Activated T-cell treated with anti-CD3 and anti-CD28 coated beads for 4 hours (primary cell): ENCODE results near the gene EEF1AKMT2.
"Not testable (repeated sequence)": the region's sequence is repeated elsewhere in the genome, so short reads cannot be mapped to it uniquely, and the experiment has no call there.

Source experiments
- DNase-seq: peaks from one replicate; pipeline ENCODE4 v3.0.0-alpha.2; 2020

Gene EEF1AKMT2

DNA sequence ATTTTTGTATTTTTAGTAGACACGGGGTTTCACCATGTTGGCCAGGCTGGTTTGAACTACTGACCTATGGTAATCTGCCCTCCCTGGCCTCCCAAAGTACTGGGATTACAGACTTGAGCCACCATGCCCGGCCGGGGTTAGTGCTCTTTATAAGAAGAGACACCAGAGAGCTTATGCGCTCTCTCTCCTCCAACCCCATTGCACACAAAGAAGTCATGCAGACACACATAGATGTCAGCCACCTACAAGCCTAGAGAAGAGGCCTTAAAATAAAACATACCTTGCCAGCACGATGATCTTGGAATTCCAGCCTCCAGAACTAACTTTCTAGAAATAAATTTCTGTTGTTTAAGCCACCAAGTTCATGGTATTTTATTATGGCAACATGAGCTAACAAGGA, 37.5 kb downstream of the EEF1AKMT2 start:
- no peak for DNase-seq

DNA sequence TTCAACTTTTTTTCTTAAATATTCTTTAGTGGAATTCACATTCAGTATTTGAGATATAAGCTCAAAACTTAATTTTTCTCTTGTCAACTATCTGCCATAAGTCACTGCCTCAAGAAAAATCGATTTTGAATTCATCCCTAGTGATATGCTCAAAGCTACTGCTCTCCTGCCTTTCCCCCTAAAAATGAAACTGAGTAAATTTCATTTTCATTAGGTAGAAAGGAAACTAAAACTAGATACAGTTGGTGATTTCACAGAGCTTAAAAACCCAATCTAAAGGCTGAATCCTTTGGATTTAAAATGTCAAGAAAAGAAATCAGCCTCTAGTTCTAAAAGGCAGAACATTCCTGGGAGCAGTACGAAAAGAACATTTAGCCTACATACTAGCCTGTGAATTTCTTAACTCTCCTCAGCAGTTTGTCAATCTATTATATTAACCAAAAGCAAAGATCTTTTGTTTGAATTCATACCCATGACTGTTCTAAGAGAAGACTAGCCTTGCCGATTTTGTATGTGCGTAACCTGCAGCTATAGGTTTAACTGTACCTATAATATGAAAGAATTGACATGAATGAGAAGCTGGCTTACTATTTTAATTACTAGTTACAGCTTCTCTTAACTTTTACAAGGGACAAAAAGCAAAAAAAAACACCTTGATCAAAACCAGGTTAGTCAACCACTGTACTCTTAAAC, 42.6 kb downstream of the EEF1AKMT2 start:
- DNase-seq = no peak

DNA sequence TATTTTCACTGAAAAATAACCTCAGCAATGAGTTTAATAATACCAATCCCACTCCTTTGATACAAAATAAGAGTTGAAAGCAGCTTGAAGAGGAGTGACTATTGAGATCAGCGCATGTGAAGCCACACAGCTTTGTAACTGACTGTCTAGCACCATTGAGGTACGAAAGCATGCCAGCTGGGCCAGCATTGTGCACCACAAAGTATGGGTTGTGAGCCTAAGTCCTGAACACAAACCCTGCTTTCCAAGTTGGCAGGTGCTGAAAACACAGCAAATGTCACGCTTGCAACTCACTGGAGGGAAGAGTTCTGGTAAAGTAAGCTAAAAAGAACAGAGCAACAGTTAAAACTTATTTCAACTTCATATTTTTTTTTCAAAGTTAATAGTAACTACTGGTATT, 43.5 kb downstream of the EEF1AKMT2 start:
- DNase-seq = no peak

DNA sequence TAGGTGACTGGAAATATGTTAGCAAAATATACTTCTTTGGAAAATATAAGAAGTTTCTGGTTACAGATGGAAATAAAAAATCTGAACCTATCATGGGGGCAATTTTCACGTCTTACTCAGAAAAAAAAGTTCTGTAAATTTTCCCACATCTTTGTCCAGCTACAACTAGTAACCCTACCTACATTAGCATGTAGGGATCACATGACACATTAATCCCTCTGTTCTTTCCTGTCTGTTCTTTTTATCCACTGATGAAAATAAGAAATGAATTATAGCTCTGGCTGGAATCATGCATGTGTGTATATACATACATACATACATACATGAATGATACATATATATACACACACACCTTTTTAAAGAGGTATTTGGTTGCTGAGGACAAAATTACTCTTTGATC, 43.9 kb downstream of the EEF1AKMT2 start:
- no peak for DNase-seq

DNA sequence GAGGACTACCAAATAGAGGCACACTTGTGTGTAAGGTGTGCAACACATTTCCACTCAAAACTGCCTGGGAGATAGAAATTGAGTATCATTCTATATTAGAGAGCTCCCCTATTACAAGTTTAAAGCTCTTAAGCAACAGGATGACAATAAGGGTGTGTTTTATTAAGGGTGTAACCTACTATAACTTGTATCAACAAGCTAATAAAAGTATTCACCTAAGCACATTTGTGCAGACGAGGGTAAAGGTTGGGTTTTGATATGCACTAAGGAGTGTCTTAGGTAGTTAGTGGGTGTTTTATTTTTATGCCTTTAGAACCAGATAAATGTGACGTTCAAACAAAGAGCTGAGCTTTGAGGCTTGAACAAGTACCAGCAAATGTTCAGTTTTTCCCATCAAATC, 44.7 kb downstream of the EEF1AKMT2 start:
- DNase-seq = no peak

DNA sequence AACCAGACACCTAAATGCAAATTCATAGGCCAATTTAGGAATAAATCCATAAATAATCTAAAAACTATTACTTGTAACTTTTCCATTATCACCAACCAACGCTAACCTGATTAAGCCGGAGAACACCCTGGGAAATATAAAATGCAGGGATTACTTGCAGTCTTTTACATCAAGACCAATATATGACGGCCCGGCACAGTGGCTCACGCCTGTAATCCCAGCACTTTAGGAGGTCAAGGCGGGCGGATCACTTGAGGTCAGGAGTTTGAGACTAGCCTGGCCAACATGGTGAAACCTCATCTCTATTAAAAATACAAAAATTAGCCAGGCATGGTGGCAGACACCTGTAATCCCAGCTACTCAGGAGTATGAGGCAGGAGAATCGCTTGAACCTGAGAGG, 45.2 kb downstream of the EEF1AKMT2 start:
- DNase-seq = not testable (repeated sequence)

DNA sequence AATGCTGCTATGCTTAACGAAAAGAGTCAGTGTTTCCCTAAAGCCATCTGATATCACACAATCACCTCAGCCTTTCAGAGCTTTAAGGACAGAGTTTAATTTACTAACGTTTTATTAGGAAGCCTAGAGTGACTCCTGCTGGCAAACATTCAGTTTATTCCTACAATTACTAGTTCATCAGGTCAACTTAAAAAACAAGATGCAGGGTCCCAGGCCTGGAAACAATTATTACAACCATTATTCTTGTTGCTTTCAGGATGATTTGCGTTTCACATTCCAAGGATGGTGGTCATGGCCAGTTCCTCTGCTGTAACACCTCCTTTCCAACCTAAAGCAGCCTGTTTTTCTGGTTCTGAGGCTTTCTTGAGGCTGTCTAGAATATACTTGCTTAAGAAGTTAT, 46.0 kb downstream of the EEF1AKMT2 start:
- DNase-seq = no peak

DNA sequence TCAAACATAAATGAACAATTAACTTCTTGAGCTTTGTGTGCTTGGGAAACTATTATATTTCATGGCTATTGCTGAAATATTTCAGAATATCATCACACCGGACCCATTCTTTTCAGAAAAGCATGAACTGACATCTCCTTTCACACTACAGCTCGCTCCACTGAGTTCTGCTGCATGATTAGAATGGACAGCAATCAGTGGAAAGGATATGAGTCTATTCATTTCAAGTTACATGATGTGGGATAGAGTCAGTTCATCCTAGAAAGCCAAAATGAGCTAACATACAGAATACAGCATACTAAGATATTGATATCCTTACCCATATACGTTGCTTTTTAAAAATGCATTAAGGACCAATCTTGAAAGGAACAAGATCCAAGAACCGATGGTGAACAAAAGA, 46.4 kb downstream of the EEF1AKMT2 start:
- DNase-seq = no peak

DNA sequence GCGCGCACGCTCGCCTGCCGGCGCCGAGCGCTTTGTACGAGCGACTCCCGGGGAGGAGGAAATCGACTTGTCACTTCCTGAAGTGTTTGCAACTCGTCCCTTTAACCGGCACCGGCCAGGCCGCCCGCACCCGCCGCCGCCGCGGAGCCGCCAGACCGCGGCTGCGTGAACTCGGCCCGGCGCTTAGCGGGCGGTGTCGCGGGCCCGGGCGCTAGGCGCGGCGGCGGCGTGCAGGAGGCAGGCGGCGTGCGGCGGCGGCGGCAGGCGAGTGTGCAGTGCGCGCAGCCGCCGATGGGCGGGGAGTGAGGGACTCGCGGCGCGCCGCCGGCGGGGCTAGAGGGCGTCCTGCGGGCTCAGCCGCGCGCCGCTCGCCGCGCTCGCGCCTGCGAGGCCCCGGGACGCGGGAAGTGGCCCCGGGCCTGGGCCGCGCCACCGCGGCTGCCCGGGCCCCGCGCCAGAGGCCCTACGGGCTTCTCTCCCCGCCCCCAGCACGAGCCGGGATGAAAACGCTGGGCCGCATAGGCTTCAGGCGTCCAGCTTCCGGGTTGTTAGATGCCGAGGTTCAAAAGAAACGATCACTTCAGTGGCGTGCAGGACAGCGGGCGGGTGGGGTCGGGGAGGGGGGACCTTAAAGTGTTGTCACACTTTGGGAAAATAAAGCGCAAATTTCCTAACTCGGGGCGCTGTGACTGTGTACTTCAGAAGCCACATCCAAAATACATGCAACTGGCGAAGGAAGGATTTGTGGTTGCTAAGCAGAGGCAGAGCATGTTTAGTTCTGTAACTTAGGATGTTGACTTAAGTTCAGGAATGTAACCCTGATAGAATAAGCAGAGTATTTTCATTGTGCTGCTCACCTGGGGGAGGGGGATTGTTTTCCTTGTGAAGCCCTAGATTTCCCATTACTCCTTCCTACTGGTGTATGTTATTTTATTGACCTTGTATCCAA, 47.3 kb downstream of the EEF1AKMT2 start, which contains the start of gene FAM53B:
Gene FAM53B (minus strand): TSS at position 277 of the 949 bp plus-strand sequence. CDS start 37,665 bp downstream, outside the sequence.
- DNase-seq = peak; percentile 66

DNA sequence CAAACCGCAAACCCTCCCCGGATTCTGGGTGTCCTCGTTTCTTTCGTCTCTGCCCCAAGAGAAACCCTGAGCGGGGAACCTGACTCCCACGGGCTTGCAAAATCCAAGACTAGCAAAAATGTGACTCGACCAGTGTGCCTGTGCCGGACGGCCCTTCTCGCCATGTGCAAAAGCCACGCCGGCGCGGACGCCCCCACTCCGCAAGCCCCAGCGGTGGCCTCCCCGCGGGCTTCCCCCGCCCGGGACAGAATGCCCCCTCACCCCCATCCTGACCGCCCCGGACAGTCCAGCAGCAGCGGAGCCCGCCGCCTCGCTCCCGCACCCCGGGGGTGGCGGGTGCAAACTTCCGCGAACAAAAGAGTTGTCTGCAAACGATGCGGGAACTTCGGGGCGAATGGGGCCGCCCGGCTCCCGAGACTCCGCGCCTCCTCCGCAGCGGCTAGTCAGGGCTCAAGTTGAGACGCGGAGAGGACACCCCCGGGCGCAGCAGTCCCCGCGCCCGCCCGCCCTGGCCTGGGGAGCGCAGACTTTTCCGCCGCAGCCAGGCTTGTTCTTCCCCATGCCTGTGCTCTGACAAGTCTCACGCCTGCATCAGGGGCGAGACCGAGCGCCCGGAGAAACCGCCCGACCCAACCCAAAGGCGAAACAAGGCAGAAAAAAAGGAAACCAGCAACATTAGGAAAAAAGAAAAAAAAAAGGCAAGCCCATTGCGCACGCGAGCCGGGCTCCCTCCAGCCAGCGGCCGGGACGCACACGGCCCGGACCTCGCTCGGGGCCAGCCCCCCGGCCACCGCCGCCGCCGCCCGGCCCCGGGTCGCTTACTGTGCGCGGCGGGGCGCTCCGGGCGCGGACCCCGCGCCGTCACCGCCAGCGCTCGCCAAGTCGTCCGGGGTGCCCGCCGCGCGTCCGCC, 48.2 kb downstream of the EEF1AKMT2 start:
- DNase-seq = no peak

DNA sequence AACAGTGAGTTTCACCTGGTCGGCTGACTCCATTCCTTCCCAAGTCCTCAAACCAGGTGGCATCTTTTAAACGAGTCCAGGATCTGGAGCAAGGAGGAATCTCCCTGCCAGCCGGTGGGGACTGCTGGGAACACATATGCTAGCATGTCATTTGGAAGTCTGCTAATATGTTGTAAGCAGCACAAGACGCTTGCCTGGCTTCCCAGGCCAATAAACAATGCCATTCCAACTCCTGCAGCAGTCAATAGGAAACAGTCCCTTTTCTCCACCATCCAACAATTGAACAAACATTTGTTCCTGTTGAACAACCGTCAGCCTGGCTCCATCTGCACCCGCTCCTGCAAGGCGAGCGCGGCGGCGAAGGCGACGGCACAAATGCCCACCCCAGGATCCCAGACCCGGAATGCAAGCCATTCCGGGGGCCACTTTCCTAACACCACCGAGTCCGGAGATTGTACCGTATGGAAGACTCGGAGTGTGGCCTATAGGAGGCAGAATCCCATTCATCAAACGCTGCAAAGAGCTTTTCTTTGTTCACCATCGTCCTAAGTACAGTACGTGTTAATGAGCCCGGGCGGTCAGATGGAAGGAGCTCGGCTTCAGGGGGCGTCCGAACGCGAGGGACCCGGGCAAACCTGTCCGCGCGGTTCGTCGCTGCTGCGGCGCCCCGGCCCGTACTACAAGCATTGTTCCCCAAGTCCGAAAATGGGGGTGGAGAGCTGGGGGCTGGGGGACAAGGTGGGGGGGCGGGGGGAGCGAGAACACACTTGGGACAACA, 49.1 kb downstream of the EEF1AKMT2 start:
- DNase-seq = no peak

DNA sequence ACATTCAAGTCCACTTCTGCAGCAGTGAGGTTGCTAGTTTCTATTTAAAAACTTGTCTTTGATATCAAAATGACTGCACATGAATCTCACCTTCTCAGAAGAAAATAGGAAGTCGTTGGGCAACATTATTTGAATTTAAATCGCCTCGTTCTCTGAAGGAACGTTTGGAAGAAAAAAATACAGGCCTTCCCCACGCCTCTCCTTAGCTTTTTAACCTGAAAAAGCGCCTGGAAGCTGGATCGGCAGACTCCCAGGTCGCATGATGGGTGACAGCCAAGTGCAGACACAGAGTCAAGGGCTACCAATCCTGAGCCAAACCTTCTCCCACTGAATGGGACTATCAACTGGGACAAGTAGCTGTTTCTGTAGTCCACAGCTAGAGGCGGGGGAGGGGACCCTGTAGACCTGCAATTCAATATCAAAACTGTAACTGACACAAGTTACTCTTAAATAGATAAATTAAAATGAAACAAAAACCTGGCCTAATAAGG, 49.7 kb downstream of the EEF1AKMT2 start:
- DNase-seq = no peak

DNA sequence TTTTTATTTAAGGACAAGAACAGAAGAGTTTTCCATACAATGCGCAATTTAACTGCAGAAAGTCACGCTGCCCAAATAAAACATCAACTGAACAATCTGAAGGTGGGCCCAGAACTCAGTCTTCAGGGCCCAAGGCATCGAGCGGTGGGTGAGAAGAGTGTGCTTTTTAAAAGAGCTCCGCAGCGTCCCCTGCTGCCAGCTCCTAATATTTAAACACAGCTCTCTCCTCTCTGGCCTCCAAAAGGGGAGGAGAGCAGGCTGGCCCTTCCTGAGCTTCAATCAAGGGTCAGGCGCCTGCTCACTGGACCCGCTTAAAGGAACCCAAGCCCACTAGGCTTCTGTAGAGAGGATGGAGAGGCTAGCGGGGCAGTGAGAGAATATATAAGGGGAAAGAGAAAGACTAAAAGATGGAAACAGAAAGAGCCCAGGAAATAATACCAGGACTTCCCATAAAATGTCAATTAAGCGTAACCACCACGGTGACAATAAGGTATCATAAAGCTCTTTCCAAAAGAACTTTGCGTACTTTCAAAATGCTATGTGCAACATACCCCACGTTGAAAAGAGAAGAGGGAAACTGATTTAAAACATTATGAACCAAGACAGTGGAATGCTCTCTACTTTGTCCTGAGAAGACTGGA, 50.3 kb downstream of the EEF1AKMT2 start:
- DNase-seq = peak; percentile 71

DNA sequence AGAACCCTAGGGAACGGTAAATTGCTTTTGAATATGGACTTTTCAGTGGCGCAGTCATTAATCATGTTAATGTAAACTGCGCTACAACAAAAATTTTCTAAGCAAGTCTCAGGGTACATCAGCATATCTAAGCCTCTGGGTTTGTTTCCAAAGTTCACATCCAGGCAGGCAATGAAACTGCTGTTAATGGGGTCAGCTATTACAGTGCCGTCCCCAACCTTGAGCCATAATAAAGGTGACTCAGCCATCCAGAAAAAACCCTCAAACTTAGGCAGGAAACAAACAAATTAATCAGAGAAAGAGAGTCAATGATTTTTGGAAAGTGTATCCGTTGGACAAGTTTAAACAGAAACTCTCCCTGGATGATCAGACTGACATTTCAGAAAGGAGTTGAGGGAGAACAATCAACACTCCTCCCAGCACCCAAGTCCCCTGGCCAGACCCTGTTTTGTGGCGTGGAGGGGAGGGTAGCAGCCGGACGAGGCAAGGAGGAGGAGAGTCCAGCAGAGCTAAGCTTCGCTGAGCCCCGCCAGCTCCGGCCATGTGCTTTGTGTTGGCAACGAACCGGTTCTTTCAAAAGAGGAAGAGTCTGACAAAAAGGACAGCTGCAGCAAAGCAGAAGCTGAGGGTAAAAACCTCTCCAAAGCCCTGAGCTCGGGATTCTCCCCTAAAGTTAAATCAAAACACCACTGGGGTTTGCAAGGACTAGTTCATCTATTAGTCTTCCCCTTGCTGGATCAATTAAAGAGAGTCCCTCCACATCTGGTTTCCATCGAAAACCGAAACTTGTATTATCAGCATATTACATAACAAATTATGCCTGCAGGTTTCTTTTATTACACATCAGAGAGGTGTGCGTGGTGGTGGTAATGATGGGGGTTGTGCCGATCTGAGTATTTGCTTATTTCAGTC, 51.1 kb downstream of the EEF1AKMT2 start:
- no peak for DNase-seq

DNA sequence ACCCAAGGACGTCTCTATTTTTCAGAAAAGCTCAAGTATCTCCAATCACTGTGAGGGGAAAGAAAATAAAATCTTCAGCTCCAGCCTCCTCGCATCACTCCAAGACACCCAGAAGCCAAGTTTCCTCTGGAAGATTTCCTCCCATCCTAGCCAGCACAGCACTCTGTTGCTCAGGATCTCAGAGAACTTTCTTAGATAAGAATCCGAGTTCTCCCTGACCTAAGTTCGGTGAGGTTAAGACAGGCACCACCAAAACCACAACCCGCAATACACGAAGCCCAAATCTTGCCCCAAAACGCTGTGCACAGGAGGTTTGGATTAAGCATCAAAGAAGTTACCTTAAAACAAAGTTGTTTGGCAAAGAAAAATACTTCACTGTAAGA, 51.7 kb downstream of the EEF1AKMT2 start:
- no peak for DNase-seq

DNA sequence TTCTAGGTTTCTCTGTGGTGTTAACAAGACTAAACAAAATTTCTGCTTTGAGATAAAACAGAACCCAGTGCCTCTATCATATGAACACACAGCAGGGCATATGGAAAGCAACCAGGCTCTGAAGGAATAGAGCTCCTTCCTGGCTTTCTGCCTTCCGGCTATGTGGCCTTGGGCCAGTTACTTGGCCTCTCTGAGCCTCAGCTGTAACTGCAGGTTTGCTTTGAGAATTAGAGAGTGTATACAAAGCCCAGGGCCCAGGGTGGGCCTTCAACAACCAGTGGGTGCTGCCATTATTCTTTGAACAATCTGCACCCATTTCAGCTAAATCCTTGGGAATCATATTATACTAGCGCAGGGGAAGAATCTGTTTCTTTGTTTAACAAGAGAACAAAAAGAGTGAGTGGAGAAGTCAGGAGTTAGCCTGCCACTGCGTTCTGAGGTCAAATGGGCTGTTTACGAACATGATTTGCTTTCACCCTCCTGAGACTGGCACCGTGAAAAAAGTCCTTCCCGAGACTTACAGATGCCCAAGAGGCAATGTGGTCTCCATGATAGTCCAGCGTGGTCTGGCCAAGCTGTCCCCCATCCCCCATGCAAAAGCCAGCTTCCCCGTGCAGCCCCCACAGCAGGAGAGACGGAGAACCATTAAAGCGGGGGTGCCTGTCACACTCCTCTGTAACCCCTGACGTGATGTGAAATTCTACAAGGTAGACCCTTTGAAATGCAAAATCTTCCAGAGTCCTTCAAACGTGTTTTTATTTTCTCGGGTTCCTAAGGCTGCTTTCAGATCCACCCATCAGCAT, 52.4 kb downstream of the EEF1AKMT2 start:
- no peak for DNase-seq

DNA sequence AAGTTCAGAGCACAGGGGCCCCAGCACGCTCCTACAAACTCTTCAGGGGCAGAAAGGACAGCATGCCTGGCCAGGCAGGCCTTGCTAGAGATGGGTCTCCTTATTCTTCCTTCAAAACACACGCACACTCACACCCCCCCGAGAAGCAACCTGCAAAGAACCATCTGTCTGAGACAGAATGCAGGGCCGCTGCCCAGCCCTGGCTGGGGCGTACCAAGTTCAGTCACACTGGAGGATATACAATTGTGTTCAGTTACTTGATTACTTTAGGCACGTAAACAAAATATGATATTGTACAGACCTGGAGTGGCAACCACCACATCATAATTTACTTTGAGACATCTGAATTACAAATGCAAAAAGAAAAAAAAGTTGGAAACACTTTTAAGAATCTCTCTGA, 53.2 kb downstream of the EEF1AKMT2 start:
- DNase-seq = no peak

DNA sequence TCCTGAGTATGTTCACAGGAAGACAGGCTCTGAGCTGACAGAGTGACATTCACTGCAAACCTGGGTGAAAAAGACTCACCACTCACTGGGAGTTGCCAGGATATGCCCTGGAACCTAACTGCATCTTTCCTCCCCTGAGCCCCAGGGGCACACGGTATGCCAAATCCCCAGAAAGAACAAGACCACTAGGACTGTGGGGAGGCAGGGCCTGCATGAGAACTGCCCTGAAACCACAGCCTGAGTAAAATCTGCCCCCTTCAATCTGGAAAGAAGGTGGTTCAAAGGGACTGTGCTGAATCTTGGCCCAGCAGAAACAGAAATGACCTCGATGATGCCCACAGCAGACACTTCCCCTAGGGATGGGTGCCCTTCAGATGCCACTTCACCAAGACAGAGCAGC, 54.0 kb downstream of the EEF1AKMT2 start:
- DNase-seq = no peak

DNA sequence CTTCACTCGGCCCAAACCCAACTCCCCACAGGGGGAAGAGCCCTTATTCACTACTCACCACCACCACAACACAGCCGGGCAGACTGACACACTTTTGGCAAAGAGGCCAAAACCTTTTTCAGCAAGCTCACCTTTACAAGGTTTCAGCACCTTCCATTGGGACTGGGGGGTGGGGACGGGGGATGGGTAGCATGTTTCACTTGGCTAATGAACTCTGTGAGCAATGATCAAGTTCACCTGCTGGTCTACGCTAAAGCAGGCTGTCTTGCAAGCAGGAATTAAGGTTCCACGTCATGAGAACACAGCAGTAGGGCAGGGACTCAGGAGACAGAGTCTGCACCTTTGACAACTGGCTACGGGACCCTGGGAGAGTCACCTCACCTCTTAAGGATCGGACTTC, 54.5 kb downstream of the EEF1AKMT2 start:
- DNase-seq = no peak
